Activated CD4-positive, alpha-beta T cell treated with anti-CD3 and anti-CD28 coated beads for 24 hours (primary cell): ENCODE data around the gene BOD1.

Experiments
- DNase-seq, 2 donors: peaks; one replicate each; pipeline ENCODE4 v3.0.0-alpha.2; 2020; ENCODE audit warnings: low read depth in 2 of 2

Gene BOD1

GRCh38 chr5:173577166-173577565 is 39.3 kb downstream of the BOD1 start:
- DNase-seq: no peak

GRCh38 chr5:173575985-173576384 is 40.5 kb downstream of the BOD1 start:
- no peak for DNase-seq

- DNase-seq: no peak
Measured at GRCh38 chr5:173574983-173575382, 41.5 kb downstream of the BOD1 start.

DNA sequence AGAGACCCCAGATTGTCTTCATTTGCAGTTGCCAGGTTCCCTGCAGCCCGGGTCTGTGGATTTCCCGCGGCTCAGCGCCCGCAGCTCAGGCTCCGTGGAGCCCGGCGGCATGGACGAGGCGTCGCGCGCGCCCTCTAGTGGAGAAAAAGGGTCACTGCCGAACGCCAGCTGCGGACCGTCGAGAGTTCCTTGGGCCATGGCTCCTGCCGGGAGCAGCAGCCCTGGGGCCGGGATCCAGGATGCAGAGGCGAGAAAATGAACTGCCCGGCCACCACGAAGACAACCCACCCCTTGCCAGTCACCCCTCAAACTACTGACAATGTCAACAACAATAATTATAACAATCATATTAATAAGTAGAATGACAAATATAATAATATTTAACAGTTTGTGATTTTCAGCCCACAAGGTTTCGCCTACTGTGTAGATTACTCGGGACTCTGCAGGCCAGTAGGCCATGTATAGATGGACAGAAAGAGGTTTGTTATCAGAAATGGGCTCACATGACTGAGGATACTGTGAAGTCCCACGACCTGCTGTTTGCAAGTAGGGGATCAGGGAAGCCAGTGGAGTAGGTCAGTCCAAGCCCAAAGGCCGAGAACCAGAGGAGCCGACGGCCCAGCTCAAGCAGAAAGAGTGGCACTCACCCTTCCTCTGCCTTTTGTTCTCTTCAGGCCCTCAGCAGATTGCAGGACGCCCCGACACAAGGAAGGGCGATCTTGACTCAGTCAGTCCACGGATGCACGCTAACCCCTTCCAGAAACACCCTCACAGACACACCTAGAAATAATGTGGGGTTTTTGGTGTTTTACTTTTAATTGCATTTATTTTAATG is 43.1 kb downstream of the BOD1 start:
- DNase-seq: peak; percentile 55 to 56

- DNase-seq: no peak
Measured at GRCh38 chr5:173572431-173573125, 43.9 kb downstream of the BOD1 start.

GRCh38 chr5:173570321-173571090 is 45.9 kb downstream of the BOD1 start:
- DNase-seq: no peak

DNA sequence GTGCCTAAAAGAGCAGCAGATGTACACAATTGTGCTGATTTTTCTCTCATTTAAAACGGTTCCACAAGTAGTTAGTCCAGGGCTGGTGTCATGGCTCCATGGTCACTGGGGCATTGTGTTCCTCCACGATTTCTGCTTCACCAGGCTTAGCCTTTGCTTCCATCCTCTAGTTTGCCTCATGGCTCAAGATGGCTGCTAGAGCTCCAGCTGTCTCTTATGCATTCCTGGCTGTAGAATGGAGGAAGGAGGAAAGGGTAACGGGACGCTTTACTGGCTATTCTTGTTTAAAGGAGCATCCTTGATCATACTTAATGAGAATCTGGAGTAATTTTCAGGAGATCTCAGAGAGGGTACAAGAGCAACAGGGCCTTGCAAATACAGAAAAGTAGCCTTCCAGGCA is 47.7 kb downstream of the BOD1 start:
- no peak for DNase-seq

- DNase-seq: no peak
Measured at GRCh38 chr5:173568128-173568527, 48.3 kb downstream of the BOD1 start.

GRCh38 chr5:173567548-173567947 is 48.9 kb downstream of the BOD1 start:
- no peak for DNase-seq

- DNase-seq: no peak
Measured at GRCh38 chr5:173565491-173566072, 50.9 kb downstream of the BOD1 start.

DNA sequence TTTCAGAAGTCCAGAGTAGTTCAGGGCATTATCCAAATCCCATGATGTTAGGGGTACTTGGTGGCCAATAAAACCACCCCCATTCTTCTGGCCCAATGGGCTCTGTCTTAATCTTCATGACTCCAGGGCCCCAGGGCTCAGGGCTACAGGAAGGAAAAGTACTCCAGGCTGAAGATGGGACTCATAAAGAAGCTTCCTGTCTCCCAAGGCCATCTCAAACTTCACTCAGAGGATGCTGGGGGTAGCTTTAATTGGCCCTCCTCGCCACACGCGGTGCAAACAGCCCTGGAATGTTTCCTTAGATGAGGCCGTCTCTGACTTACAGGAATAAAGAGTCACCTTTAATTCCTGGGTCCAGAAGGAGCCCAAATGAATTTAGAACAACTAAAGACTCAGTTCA is 52.3 kb downstream of the BOD1 start:
- DNase-seq: no peak

DNA sequence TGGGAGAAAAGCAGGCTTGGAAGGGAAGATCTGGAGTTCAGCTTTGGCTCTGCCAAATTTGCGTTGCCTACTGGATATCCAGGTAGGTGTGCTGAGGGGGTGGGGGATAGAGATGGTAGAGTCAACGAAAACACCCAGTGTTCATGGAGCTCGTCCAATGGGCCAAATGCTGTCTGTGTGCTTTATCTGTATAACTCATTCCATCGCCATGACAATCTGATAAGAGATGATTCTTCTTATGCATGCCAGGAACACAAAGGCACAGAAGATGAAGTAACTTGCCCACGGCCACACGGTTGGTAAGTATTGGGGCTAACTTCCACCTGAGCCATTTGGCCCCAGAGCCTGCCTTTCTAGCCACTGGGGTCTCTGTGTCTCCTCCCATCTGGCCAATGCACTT is 53.2 kb downstream of the BOD1 start:
- no peak for DNase-seq

DNA sequence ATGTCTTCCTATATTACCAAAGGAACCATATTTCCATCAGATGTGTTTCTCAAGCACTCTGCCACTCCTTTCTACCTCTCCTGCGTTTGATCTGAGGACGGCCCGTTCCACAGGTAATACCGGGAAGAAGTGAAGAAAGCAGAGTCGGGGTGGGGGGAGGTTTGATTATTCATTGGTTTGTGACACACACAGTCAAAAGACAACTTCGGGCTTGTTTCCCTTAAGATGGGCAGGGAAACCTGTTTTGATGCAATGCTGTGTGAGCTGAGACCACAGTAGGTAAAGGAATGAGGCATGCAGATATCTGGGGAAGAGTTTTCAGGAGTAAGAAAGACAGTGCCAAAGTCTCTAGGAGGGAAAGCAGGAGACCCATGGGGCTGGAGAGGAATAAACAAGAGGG is 54.0 kb downstream of the BOD1 start:
- no peak for DNase-seq
